GM12878 (cell line): ENCODE data around the gene MFSD12. TPM values are rescaled to one million over a fixed set of nuclear protein-coding genes. Genes with fewer than 3 reads are reported as not detected.

ENCODE experiments used
- ATAC-seq: fragments of 200-7000 bp; cut with Tn5 transposase; 3 replicates; pipeline ENCODE4 v1.9.1; 2020; ENCODE audit warnings: mild to moderate bottlenecking, moderate library complexity
- BruUV-seq: library from RNA; stranded (reverse); fragments of 400-500 nt; replicated peaks from 2 replicates; lab custom pipeline; 2021; lab: Mats Ljungman, UMichigan
- CTCF ChIA-PET: fragments of 300-600 bp; sonication (Branson Sonifier 250); formaldehyde crosslinking; extraction: SDS; loops from one replicate; lab custom pipeline; 2021; ENCODE audit warnings: inconsistent platforms; lab: Yijun Ruan, JAX
- POLR2A ChIA-PET: fragments of 350-600 bp; formaldehyde crosslinking; extraction: SDS; loops from one replicate; lab custom pipeline; 2021; ENCODE audit warnings: inconsistent platforms; lab: Charles Lee
- RAD21 ChIA-PET: fragments of 300-600 bp; sonication (Branson Sonifier 250); formaldehyde crosslinking; loops from one replicate; lab custom pipeline; 2023; ENCODE audit warnings: antibody characterized with exemption; ENCODE audit not compliant: unreplicated experiment; lab: Charles Lee
- SMC1A ChIA-PET: fragments of 300-600 bp; sonication (Branson Sonifier 250); formaldehyde crosslinking; loops from one replicate; lab custom pipeline; 2023; ENCODE audit not compliant: unreplicated experiment, uncharacterized antibody; lab: Charles Lee
- DNase-seq: peaks from one replicate; pipeline ENCODE4 v3.0.0-alpha.2; 2011; ENCODE audit warnings: low read depth, low spot score
- FAIRE-seq: peaks from 3 replicates; lab custom pipeline; 2011; peaks lifted over from hg19 to GRCh38; lab: Jason Lieb, UNC
- H2AFZ ChIP-seq: 2 replicates; pipeline ENCODE4 v1.6.0; 2011; ENCODE audit warnings: low read depth, low read length, control low read depth; ENCODE audit not compliant: control insufficient read depth
- H3K27ac ChIP-seq: 2 replicates; pipeline ENCODE4 v1.5.1; 2011; ENCODE audit warnings: control low read depth; ENCODE audit not compliant: control insufficient read depth, insufficient read depth
- H3K27me3 ChIP-seq, 2 experiments: replicated peaks in 1 of 2; 2 replicates each; pipeline versions ENCODE4 v1.6.0 to v1.6.1; 2011; ENCODE audit warnings: low read length in 1 of 2; ENCODE audit not compliant: control insufficient read depth in 2 of 2, insufficient read depth in 2 of 2
- H3K36me3 ChIP-seq, 2 experiments: 2 replicates each; pipeline ENCODE4 v1.5.1; 2011; ENCODE audit warnings: low read length in 1 of 2; ENCODE audit not compliant: control insufficient read depth in 2 of 2, insufficient read depth in 2 of 2
- H3K4me1 ChIP-seq: 2 replicates; pipeline ENCODE4 v1.6.1; 2011; ENCODE audit warnings: mild to moderate bottlenecking, low read length, moderate library complexity, mixed read lengths; ENCODE audit not compliant: control insufficient read depth, insufficient read depth
- H3K4me2 ChIP-seq: 2 replicates; pipeline ENCODE4 v1.6.0; 2011; ENCODE audit warnings: control low read depth; ENCODE audit not compliant: control insufficient read depth, insufficient read depth
- H3K4me3 ChIP-seq: fragments of 200-600 bp; sonication (generic); 2 replicates; pipeline ENCODE4 v1.5.1; 2016
- H3K79me2 ChIP-seq: 2 replicates; pipeline ENCODE4 v1.6.0; 2011; ENCODE audit warnings: low read length; ENCODE audit not compliant: control insufficient read depth, insufficient read depth
- H3K9ac ChIP-seq: 2 replicates; pipeline ENCODE4 v1.8.0; 2011; ENCODE audit warnings: low read length, control low read depth, mixed read lengths; ENCODE audit not compliant: control insufficient read depth, insufficient read depth
- H3K9me3 ChIP-seq: replicated peaks from 3 replicates; pipeline ENCODE4 v1.5.1; 2011; ENCODE audit warnings: mild to moderate bottlenecking, low read length; ENCODE audit not compliant: control insufficient read depth, insufficient read depth
- H4K20me1 ChIP-seq: 2 replicates; pipeline ENCODE4 v1.6.0; 2011; ENCODE audit not compliant: control insufficient read depth, insufficient read depth
- EGR1 ChIP-seq, 2 experiments: IDR thresholded peaks; 1 replicate in 1 of 2; 2 replicates in 1 of 2; pipeline ENCODE4 v1.6.1; 2011 to 2012; ENCODE audit warnings: low read depth in 2 of 2, low read length in 2 of 2, borderline replicate concordance in 1 of 2, mild to moderate bottlenecking in 1 of 2, moderate library complexity in 1 of 2
- POLR2A ChIP-seq: IDR thresholded peaks from 2 replicates; pipeline ENCODE4 v1.6.1; 2011; ENCODE audit warnings: low read depth, mild to moderate bottlenecking, low read length
- WGBS: methylation state at CpG from one replicate; pipeline ENCODE4 v1.1.6; 2016; ENCODE audit warnings: low lambda C conversion rate; ENCODE audit not compliant: insufficient replicate concordance, insufficient coverage; ENCODE audit errors: missing lambda C conversion rate; 5-methylcytosine and 5-hydroxymethylcytosine counted together
- in situ Hi-C: fragments of 300-500 bp; cut with MboI; formaldehyde crosslinking; loops from 9 replicates; pipeline ENCODE4 v1.14.3; 2018; ENCODE audit warnings: mixed read lengths
- intact Hi-C: fragments of 100-400 bp; cut with micrococcal nuclease; formaldehyde crosslinking; loops from one replicate; pipeline ENCODE4 v1.14.2; 2022; ENCODE audit not compliant: unreplicated experiment
- polyA plus RNA-seq, 11 experiments: library from polyadenylated mRNA; depleted of rRNA in 4 of 11; unstranded in 6 of 11; stranded (reverse) in 5 of 11; fragments of >200 nt; fragmentation: Nextera tagmentation in 4 of 11; fragmentation: Illumina TruSeq in 1 of 11; extraction: Ambion mirVana in 4 of 11; extraction: Trizol in 1 of 11; gene quantifications; 1 replicate in 1 of 11; 2 replicates in 10 of 11; pipeline versions ENCODE4 v1.2.1 to v1.2.3, GENCODE V29; 2011 to 2016; ENCODE audit warnings: inconsistent platforms in 2 of 11, missing spikeins in 2 of 11, low read depth in 1 of 11
- total RNA-seq, 4 experiments: library from RNA; depleted of rRNA in 3 of 4; stranded (reverse); fragments of >200 nt in 3 of 4; fragmentation: Illumina TruSeq in 1 of 4; extraction: Trizol in 1 of 4; gene quantifications; 2 replicates each; pipeline versions ENCODE4 v1.2.1 to v1.2.3, GENCODE V29; 2013 to 2021
- TF ChIP-seq, protein P1 (sequence below): fragments of 450-650 bp; IDR thresholded peaks from 2 replicates; pipeline ENCODE4 v1.6.1; 2017; ENCODE audit warnings: low read depth, mild to moderate bottlenecking, moderate library complexity
- TF ChIP-seq, protein P2 (sequence below): IDR thresholded peaks from 2 replicates; pipeline ENCODE4 v1.6.1; 2012; ENCODE audit warnings: improper control_type of control experiment, low read depth, low read length; ENCODE audit not compliant: insufficient replicate concordance

Gene MFSD12
- total and polyA plus RNA-seq, 10 of the 15 experiments (the other 5 are each of a cell fraction or from before 2014, with no cell fraction given) = 0.58 to 65.9 (median 16.8) TPM

DNA sequence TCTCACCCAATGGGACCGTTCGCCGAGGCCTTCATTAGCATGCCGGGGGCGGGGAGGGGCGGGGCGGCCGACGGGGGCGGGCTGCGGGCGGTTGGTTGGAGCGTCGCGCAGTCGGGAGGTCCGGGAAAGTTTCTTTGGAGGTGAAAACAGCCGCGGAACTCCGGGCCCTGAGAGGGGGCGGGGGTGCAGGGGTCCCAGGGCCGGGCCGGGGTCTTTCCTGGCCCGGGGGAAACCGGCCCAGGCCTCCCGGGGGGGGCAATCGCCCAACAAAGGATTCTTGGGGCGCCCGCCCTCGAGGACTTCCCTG lies 15.4 kb upstream of the MFSD12 start, which contains the start of gene HMG20B:
Gene HMG20B (plus strand): TSS at position 90 of the 307 bp plus-strand sequence. CDS start 366 bp downstream, outside the sequence.
- peaks cover 3% of the 10 kb centered on the region for H3K4me1 ChIP-seq
- no peaks in the 10 kb centered on the region for H3K27me3 ChIP-seq
- H3K36me3 ChIP-seq = no peaks in the 10 kb centered on the region; a peak in 2 of 4 replicates
- SMC1A ChIA-PET = no interaction called here
- RAD21 ChIA-PET = no interaction called here
- no peaks in the 10 kb centered on the region for H4K20me1 ChIP-seq
- H3K79me2 ChIP-seq = peaks cover 3% of the 10 kb centered on the region
- intact Hi-C loops = loop anchor here (5.0 kb wide), 1 partner anchor 34 kb away; the partner anchor contains the start of gene TBXA2R
- FAIRE-seq (no peak), DNase-seq (no peak), ATAC-seq (no peak; the same call in 2 of the 3 replicates)
- H3K9ac ChIP-seq = peak within 1 kb of the TSS; percentile 80
- peak within 1 kb of the TSS; percentile 69 for H3K27ac ChIP-seq
- CTCF ChIA-PET = no interaction called here
- no peaks in the 10 kb centered on the region for H3K9me3 ChIP-seq
- POLR2A ChIA-PET = interaction anchor here (1.1 to 1.5 kb wide), 2 partner anchors 15 to 17 kb away, joined by 3 to 6 read pairs; partner anchors contain the start of gene MFSD12
- WGBS = 0% methylated on average over 15 of the region's 30 CpGs
- in situ Hi-C loops = no loop called here
- H2AFZ ChIP-seq = peak within 1 kb of the TSS; percentile 76
- peak within 1 kb of the TSS; percentile 98 for H3K4me2 ChIP-seq
- no TSS peak for BruUV-seq
- H3K4me3 ChIP-seq = peak within 1 kb of the TSS; percentile 99
- TF ChIP-seq POLR2A = peak; percentile 31
- TF ChIP-seq, protein P1, sequence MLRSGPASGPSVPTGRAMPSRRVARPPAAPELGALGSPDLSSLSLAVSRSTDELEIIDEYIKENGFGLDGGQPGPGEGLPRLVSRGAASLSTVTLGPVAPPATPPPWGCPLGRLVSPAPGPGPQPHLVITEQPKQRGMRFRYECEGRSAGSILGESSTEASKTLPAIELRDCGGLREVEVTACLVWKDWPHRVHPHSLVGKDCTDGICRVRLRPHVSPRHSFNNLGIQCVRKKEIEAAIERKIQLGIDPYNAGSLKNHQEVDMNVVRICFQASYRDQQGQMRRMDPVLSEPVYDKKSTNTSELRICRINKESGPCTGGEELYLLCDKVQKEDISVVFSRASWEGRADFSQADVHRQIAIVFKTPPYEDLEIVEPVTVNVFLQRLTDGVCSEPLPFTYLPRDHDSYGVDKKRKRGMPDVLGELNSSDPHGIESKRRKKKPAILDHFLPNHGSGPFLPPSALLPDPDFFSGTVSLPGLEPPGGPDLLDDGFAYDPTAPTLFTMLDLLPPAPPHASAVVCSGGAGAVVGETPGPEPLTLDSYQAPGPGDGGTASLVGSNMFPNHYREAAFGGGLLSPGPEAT = 0 out of 2 replicates have a peak, but pooled peaks have one; percentile 8
- peak in 1 of 2 experiments; percentile 43; a peak in 2 of 3 replicates for TF ChIP-seq EGR1 (IDR thresholded peaks at IDR 0.05; ENCODE audit: borderline replicate concordance in 1 of 2, low read depth in 2 of 2, low read length in 2 of 2)
- TF ChIP-seq, protein P2, sequence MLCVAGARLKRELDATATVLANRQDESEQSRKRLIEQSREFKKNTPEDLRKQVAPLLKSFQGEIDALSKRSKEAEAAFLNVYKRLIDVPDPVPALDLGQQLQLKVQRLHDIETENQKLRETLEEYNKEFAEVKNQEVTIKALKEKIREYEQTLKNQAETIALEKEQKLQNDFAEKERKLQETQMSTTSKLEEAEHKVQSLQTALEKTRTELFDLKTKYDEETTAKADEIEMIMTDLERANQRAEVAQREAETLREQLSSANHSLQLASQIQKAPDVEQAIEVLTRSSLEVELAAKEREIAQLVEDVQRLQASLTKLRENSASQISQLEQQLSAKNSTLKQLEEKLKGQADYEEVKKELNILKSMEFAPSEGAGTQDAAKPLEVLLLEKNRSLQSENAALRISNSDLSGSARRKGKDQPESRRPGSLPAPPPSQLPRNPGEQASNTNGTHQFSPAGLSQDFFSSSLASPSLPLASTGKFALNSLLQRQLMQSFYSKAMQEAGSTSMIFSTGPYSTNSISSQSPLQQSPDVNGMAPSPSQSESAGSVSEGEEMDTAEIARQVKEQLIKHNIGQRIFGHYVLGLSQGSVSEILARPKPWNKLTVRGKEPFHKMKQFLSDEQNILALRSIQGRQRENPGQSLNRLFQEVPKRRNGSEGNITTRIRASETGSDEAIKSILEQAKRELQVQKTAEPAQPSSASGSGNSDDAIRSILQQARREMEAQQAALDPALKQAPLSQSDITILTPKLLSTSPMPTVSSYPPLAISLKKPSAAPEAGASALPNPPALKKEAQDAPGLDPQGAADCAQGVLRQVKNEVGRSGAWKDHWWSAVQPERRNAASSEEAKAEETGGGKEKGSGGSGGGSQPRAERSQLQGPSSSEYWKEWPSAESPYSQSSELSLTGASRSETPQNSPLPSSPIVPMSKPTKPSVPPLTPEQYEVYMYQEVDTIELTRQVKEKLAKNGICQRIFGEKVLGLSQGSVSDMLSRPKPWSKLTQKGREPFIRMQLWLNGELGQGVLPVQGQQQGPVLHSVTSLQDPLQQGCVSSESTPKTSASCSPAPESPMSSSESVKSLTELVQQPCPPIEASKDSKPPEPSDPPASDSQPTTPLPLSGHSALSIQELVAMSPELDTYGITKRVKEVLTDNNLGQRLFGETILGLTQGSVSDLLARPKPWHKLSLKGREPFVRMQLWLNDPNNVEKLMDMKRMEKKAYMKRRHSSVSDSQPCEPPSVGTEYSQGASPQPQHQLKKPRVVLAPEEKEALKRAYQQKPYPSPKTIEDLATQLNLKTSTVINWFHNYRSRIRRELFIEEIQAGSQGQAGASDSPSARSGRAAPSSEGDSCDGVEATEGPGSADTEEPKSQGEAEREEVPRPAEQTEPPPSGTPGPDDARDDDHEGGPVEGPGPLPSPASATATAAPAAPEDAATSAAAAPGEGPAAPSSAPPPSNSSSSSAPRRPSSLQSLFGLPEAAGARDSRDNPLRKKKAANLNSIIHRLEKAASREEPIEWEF = no peak
